ENCODE results near the gene FAM219A. TPM values are rescaled to one million over a fixed set of nuclear protein-coding genes. Genes with fewer than 3 reads are reported as not detected.
A peak's percentile ranks its signal among the peaks of the same experiment; 100 is the strongest.

The FAM219A gene, protein sequence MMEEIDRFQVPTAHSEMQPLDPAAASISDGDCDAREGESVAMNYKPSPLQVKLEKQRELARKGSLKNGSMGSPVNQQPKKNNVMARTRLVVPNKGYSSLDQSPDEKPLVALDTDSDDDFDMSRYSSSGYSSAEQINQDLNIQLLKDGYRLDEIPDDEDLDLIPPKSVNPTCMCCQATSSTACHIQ
- total RNA-seq (2014; rRNA removed) (15.2 and 17.1 TPM in 2 replicates), Bru-seq, nascent RNA (percentile 65 among the genes with signal in this experiment), BruChase-seq, experiment 1, labeled RNA remaining after a 6-hour chase (percentile 68 among the genes with signal in this experiment), BruChase-seq, experiment 2, labeled RNA remaining after a 2-hour chase (percentile 72 among the genes with signal in this experiment)
- long read RNA-seq, partial matches to known transcripts, result 0 of 19 reads
- long read RNA-seq, other reads (novel, unspliced or antisense), result 16 of 19 reads

DNA sequence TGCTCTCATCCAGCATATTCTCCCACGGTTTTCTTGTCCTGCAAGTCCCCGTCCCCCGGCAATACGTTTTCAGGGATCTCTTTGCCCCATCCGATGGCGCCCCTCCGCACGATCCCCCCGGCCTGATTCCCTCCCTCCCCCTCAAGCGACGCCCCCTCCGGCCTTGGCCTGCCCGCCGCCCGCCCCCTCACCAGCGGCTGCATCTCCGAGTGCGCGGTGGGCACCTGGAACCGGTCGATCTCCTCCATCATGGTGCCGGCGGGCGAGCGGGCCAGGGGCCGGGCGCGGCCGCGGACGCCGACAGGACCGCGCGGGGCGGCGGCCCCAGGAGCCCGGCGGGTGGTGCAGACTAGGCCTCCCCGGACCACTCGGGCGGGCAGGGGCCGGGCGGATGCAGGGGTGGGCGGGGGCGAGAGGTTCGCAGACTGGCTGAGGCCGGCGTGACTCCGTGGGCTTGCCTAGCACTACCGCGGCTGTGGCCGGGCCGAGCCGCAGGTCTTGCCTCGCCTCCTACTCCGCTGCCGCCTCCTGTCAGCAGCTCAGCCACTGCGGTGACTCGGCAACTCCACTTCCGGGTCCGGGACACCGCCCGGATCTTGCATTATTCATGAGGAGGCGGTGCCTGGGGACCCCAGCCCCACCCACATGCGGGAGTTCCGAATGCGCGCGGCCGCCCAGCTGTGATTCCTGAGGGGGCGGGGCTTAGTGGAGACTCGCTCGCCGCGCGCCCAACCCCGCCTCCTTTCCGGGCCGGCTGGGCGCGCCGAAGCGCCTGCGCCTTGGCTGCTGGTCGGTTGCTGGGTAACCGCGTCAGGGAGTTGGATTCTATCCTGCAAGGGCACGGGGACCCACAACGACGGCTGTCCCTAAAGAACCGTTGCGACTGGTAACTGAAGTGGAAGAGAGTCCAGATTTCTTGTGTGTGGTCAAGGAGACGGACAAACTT lies at the start of gene FAM219A, which contains the start of gene DNAI1:
Gene FAM219A, minus strand, starts transcription at position 558 of the 946 bp plus-strand sequence. Its CDS starts 307 bp downstream, at position 251.
Gene DNAI1, plus strand, starts transcription at position 793 of the 946 bp plus-strand sequence. CDS start 201 bp downstream, outside the sequence.
- H4K20me1 ChIP-seq (ENCODE audit: low read length), result peaks cover 25% of the 10 kb centered on the region; the same call in 1 of the 2 replicates
- no TSS peak for BruUV-seq (replicated peaks)
- no peaks in the 10 kb centered on the region for H3K27me3 ChIP-seq (ENCODE audit: low read length)
- H3K9ac ChIP-seq (ENCODE audit: low read length), result peak within 1 kb of the TSS; percentile 77
- no peak for TF ChIP-seq CTCF (conservative IDR thresholded peaks at IDR 0.05; ENCODE audit: low read depth, low read length)
- TF ChIP-seq EZH2phosphoT487 (IDR thresholded peaks at IDR 0.05; ENCODE audit: borderline replicate concordance, low read length), result no peak
- no peak for TF ChIP-seq EZH2 (IDR thresholded peaks at IDR 0.05; ENCODE audit: low read length, unreplicated experiment)
- intact Hi-C loops (cut with micrococcal nuclease), result no loop called here
- H3K79me2 ChIP-seq (ENCODE audit: low read length), result peaks cover 47% of the 10 kb centered on the region
- H3K4me3 ChIP-seq (ENCODE audit: low read length), result peak within 1 kb of the TSS; percentile 97
- ChIA-PET POLR2A (ENCODE audit: unreplicated experiment) (no interaction called here), CTCF (no interaction called here)
- H3K36me3 ChIP-seq (ENCODE audit: low read depth, low read length), result no peaks in the 10 kb centered on the region
- peaks cover 21% of the 10 kb centered on the region for H3K4me1 ChIP-seq (ENCODE audit: insufficient read depth, low read length)
- ATAC-seq, result peak; percentile 92
- H2AFZ ChIP-seq (ENCODE audit: low read length), result peak within 1 kb of the TSS; percentile 82
- DNase-seq, result peak; percentile 96
- no peaks in the 10 kb centered on the region for H3K9me2 ChIP-seq (replicated peaks; ENCODE audit: low read length)
- no peaks in the 10 kb centered on the region for H3K9me3 ChIP-seq (ENCODE audit: low read length)
- H3K4me2 ChIP-seq (ENCODE audit: low read length), result peak within 1 kb of the TSS; percentile 91
- no peak within 1 kb of the TSS for H3K27ac ChIP-seq (ENCODE audit: low read length)
- H3F3A ChIP-seq (ENCODE audit: low read length, unreplicated experiment), result no peaks in the 10 kb centered on the region

- CTCF ChIA-PET, result no interaction called here
These were observed 49.6 kb upstream of the FAM219A start for GRCh38 chr9:34507966-34508365.

More at GRCh38 chr9:34507966-34508365, 49.6 kb upstream of the FAM219A start:
- H3K9me3 ChIP-seq (ENCODE audit: low read length), result no peaks in the 10 kb centered on the region
- no TSS peak for BruUV-seq (replicated peaks)
- H3K4me3 ChIP-seq (ENCODE audit: low read length), result no peak overlapping the region
- H3K4me2 ChIP-seq (ENCODE audit: low read length), result no peak overlapping the region
- H3K27ac ChIP-seq (ENCODE audit: low read length), result no peak overlapping the region
- intact Hi-C loops (cut with micrococcal nuclease), result no loop called here
- no peaks in the 10 kb centered on the region for H4K20me1 ChIP-seq (ENCODE audit: low read length)
- H3K4me1 ChIP-seq (ENCODE audit: insufficient read depth, low read length), result peaks cover 14% of the 10 kb centered on the region
- no peak overlapping the region for H2AFZ ChIP-seq (ENCODE audit: low read length)
- no peaks in the 10 kb centered on the region for H3F3A ChIP-seq (ENCODE audit: low read length, unreplicated experiment)
- H3K36me3 ChIP-seq (ENCODE audit: low read depth, low read length), result no peaks in the 10 kb centered on the region
- no peak for TF ChIP-seq CTCF (conservative IDR thresholded peaks at IDR 0.05; ENCODE audit: low read depth, low read length)
- TF ChIP-seq EZH2phosphoT487 (IDR thresholded peaks at IDR 0.05; ENCODE audit: borderline replicate concordance, low read length), result no peak
- no peak for TF ChIP-seq EZH2 (IDR thresholded peaks at IDR 0.05; ENCODE audit: low read length, unreplicated experiment)
- H3K9me2 ChIP-seq (replicated peaks; ENCODE audit: low read length), result no peaks in the 10 kb centered on the region
- ATAC-seq (no peak), DNase-seq (no peak)
- no peak overlapping the region for H3K9ac ChIP-seq (ENCODE audit: low read length)
- H3K27me3 ChIP-seq (ENCODE audit: low read length), result no peaks in the 10 kb centered on the region
- POLR2A ChIA-PET (ENCODE audit: unreplicated experiment), result no interaction called here
- H3K79me2 ChIP-seq (ENCODE audit: low read length), result no peaks in the 10 kb centered on the region
